Measurements from ENCODE around the gene GPR108.

DNA sequence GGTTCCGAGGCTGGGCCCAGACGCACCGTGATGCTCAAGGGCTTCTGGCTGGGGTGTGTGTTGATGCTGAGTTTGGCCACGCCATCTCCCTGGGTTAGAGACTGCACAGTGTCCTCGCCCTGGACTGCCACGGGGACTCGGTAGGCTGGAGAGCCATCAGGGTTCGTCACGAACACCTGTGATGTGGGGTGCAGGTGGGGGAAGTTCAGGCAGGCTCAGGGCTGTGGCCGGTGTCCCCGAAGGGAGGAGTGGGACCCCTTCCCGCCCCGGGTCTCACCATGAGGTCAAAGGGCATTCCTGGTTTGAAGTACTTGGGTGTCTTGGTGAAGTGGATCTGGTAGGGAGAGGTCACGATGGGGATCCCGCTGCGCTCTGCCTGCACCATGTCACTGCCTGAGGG, 25.1 kb downstream of the GPR108 start:
- TF ChIP-seq, protein P1, sequence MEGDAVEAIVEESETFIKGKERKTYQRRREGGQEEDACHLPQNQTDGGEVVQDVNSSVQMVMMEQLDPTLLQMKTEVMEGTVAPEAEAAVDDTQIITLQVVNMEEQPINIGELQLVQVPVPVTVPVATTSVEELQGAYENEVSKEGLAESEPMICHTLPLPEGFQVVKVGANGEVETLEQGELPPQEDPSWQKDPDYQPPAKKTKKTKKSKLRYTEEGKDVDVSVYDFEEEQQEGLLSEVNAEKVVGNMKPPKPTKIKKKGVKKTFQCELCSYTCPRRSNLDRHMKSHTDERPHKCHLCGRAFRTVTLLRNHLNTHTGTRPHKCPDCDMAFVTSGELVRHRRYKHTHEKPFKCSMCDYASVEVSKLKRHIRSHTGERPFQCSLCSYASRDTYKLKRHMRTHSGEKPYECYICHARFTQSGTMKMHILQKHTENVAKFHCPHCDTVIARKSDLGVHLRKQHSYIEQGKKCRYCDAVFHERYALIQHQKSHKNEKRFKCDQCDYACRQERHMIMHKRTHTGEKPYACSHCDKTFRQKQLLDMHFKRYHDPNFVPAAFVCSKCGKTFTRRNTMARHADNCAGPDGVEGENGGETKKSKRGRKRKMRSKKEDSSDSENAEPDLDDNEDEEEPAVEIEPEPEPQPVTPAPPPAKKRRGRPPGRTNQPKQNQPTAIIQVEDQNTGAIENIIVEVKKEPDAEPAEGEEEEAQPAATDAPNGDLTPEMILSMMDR (IDR thresholded peaks at IDR 0.05; ENCODE audit: insufficient read depth, low read depth, low read length) = no peak
- TF ChIP-seq EZH2 (IDR thresholded peaks at IDR 0.05; ENCODE audit: insufficient read depth, low read length) = no peak

All from astrocyte (in vitro differentiated cells and primary cell).